Caco-2 (cell line): ENCODE results near the gene FAAP100. TPM values are rescaled to one million over a fixed set of nuclear protein-coding genes. Genes with fewer than 3 reads are reported as not detected.

ENCODE experiments used
- BruUV-seq: library from RNA; stranded (reverse); fragments of 400-500 nt; replicated peaks from 2 replicates; lab custom pipeline; 2021; lab: Mats Ljungman, UMichigan
- CTCF ChIA-PET: fragments of 300-600 bp; sonication (Branson Sonifier 250); formaldehyde crosslinking; loops from one replicate; lab custom pipeline; 2022; ENCODE audit warnings: antibody characterized with exemption; lab: Charles Lee
- POLR2A ChIA-PET: fragments of 300-600 bp; sonication (Branson Sonifier 250); formaldehyde crosslinking; loops from one replicate; lab custom pipeline; 2022; ENCODE audit warnings: antibody characterized with exemption; lab: Charles Lee
- DNase-seq, 2 experiments: peaks; one replicate each; pipeline versions ENCODE4 v3.0.0 to v3.0.0-alpha.2; 2020 to 2022
- H3K27me3 ChIP-seq: replicated peaks from 2 replicates; pipeline ENCODE4 v1.6.0; 2011; ENCODE audit warnings: low read length; ENCODE audit not compliant: control insufficient read depth, insufficient read depth
- H3K36me3 ChIP-seq: 2 replicates; pipeline ENCODE4 v1.5.1; 2011; ENCODE audit warnings: low read length; ENCODE audit not compliant: control insufficient read depth, insufficient read depth
- H3K4me1 ChIP-seq: fragments of 250-450 bp; sonication (Bioruptor Pico); 2 replicates; pipeline ENCODE4 v1.5.1; 2020; ENCODE audit warnings: mild to moderate bottlenecking
- H3K4me3 ChIP-seq: 2 replicates; pipeline ENCODE4 v1.5.1; 2011; ENCODE audit warnings: low read depth, mild to moderate bottlenecking, control low read depth, low read length
- H3K9me3 ChIP-seq: fragments of 250-450 bp; sonication (Bioruptor Pico); 2 replicates; pipeline ENCODE4 v1.5.1; 2020; ENCODE audit warnings: mild to moderate bottlenecking, moderate library complexity
- H3K27ac Mint-ChIP-seq: one replicate; pipeline ENCODE4 v1.8.0; 2022; ENCODE audit warnings: mixed read lengths; ENCODE audit not compliant: unreplicated experiment
- H3K27me3 Mint-ChIP-seq: one replicate; pipeline ENCODE4 v1.8.0; 2022; ENCODE audit warnings: mixed read lengths; ENCODE audit not compliant: insufficient read depth, unreplicated experiment
- H3K36me3 Mint-ChIP-seq: one replicate; pipeline ENCODE4 v1.8.0; 2022; ENCODE audit warnings: mild to moderate bottlenecking, mixed read lengths; ENCODE audit not compliant: insufficient read depth, unreplicated experiment
- H3K4me1 Mint-ChIP-seq: one replicate; pipeline ENCODE4 v1.8.0; 2022; ENCODE audit warnings: low read depth, mixed read lengths; ENCODE audit not compliant: unreplicated experiment
- H3K4me3 Mint-ChIP-seq: one replicate; pipeline ENCODE4 v1.8.0; 2022; ENCODE audit warnings: mild to moderate bottlenecking, moderate library complexity, mixed read lengths; ENCODE audit not compliant: unreplicated experiment
- H3K9me3 Mint-ChIP-seq: one replicate; pipeline ENCODE4 v1.8.0; 2022; ENCODE audit warnings: mixed read lengths; ENCODE audit not compliant: unreplicated experiment
- intact Hi-C: fragments of 100-400 bp; cut with micrococcal nuclease; formaldehyde crosslinking; loops from one replicate; pipeline ENCODE4 v1.10.0; 2022; ENCODE audit not compliant: unreplicated experiment
- total RNA-seq: library from RNA; stranded (reverse); gene quantifications from 2 replicates; pipeline ENCODE4 v1.2.3, GENCODE V29; 2022
- TF ChIP-seq, protein P1 (sequence below), 2 experiments: fragments of 200-600 bp in 1 of 2; IDR thresholded peaks; 1 replicate in 1 of 2; 2 replicates in 1 of 2; pipeline versions ENCODE4 v1.5.1 to v1.8.0; 2011 to 2022; ENCODE audit warnings: antibody characterized with exemption in 1 of 2, control low read depth in 1 of 2, inconsistent platforms in 1 of 2, low read depth in 1 of 2, low read length in 1 of 2, mild to moderate bottlenecking in 1 of 2, moderate library complexity in 1 of 2; ENCODE audit not compliant: insufficient read depth in 1 of 2, severe bottlenecking in 1 of 2, unreplicated experiment in 1 of 2

Gene FAAP100
- total RNA-seq, 1 experiment from 2014 or later = 38.5 TPM

DNA sequence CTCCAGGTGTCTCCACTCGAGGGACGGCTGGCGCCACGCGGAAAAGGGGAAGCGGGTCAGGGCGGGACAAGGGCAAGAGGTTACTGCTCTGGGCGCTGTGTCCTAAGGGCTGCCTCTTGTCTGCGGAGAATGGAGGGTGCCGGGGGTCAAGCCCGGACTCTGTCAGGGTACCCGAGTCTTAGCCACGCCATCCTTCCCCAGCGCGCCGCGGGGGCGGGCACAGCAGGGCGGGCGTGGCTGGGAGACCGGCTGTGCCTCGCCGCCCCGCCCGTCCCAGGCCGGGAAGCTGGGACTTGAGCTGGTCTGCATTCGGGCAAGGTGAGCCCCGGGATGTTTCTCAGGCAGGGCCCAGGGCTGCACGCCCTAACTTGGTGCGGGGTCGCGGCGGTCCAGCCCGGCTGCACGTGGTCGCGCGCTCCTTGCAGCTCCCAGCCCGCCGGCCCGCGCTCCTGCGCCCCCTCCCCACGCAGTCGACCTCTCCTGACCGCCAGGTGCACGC, 33.3 kb downstream of the FAAP100 start:
- H3K36me3 ChIP-seq = peaks cover 5% of the 10 kb centered on the region; the same call in 1 of the 2 replicates
- intact Hi-C loops = loop anchor here (1.0 to 10.0 kb wide), 3 partner anchors 34 to 124 kb away; partner anchors contain the start of gene BAHCC1
- peak overlapping the region; percentile 74 for H3K4me3 ChIP-seq
- H3K27me3 ChIP-seq = no peaks in the 10 kb centered on the region
- BruUV-seq = no TSS peak
- H3K36me3 Mint-ChIP-seq = peaks cover 39% of the 10 kb centered on the region
- peaks cover 33% of the 10 kb centered on the region for H3K4me1 ChIP-seq
- no peaks in the 10 kb centered on the region for H3K9me3 Mint-ChIP-seq
- no peaks in the 10 kb centered on the region for H3K9me3 ChIP-seq
- ChIA-PET CTCF (interaction anchor here (0.5 to 1.6 kb wide), 13 partner anchors 15 to 296 kb away, joined by 3 to 7 read pairs (median 4); partner anchors contain the start of genes BAHCC1 and CEP131), POLR2A (interaction anchor here (0.7 to 1.8 kb wide), 4 partner anchors 8 to 226 kb away, joined by 4 to 6 read pairs (median 4); no protein-coding TSS in a partner anchor)
- peak; percentile 67 to 73 for DNase-seq
- TF ChIP-seq, protein P1, sequence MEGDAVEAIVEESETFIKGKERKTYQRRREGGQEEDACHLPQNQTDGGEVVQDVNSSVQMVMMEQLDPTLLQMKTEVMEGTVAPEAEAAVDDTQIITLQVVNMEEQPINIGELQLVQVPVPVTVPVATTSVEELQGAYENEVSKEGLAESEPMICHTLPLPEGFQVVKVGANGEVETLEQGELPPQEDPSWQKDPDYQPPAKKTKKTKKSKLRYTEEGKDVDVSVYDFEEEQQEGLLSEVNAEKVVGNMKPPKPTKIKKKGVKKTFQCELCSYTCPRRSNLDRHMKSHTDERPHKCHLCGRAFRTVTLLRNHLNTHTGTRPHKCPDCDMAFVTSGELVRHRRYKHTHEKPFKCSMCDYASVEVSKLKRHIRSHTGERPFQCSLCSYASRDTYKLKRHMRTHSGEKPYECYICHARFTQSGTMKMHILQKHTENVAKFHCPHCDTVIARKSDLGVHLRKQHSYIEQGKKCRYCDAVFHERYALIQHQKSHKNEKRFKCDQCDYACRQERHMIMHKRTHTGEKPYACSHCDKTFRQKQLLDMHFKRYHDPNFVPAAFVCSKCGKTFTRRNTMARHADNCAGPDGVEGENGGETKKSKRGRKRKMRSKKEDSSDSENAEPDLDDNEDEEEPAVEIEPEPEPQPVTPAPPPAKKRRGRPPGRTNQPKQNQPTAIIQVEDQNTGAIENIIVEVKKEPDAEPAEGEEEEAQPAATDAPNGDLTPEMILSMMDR (IDR thresholded peaks at IDR 0.05; ENCODE audit: insufficient read depth in 1 of 2, low read depth in 1 of 2, low read length in 1 of 2, severe bottlenecking in 1 of 2, unreplicated experiment in 1 of 2) = no peak
- H3K4me3 Mint-ChIP-seq = peak overlapping the region; percentile 77
- H3K27ac Mint-ChIP-seq = peak overlapping the region; percentile 58
- H3K27me3 Mint-ChIP-seq = no peaks in the 10 kb centered on the region
- peaks cover 20% of the 10 kb centered on the region for H3K4me1 Mint-ChIP-seq

DNA sequence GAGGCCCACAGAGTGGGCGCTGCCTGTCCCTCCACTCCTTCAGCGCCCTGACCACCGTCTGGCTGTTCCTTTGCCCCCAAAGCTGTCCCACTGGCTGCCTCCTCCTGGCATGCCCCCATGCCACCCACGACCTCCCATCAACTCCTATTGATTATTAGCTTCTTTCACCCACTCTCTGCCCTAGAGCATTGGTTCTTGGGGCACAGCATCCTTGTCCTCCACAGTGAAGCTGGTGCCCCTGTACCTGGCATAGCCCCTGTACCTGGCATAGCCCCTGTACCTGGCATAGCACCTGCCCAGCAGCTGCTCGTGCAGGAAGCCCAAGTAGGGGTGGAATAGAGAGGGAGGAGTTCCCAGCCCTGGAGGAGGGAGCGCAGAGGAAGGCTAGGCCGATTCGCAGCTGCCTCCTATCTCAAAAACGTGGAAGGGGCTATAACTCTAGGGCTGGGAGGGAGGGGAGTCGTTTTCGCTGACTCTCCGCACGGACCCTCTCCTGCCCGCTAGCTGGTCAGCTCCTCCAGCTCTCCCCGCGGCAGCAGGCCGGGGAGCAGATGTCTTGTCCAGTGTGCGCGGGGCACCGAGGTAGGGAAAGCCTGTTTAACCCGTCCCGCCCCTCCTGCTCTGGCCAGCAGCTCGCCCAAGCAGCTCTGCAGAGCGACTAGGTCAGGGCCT, 33.9 kb downstream of the FAAP100 start:
- peaks cover 33% of the 10 kb centered on the region for H3K4me1 ChIP-seq

More for the DNA sequence above, 33.9 kb downstream of the FAAP100 start:
- Histone ChIP-seq H3K4me3 (peak overlapping the region; percentile 74), H3K27me3 (no peaks in the 10 kb centered on the region), H3K9me3 (no peaks in the 10 kb centered on the region), H3K36me3 (peaks cover 5% of the 10 kb centered on the region; the same call in 1 of the 2 replicates)
- Mint-ChIP-seq H3K36me3 (peaks cover 41% of the 10 kb centered on the region), H3K27ac (peak overlapping the region; percentile 58), H3K4me3 (peak overlapping the region; percentile 77), H3K27me3 (no peaks in the 10 kb centered on the region), H3K9me3 (no peaks in the 10 kb centered on the region), H3K4me1 (peaks cover 20% of the 10 kb centered on the region)
- TF ChIP-seq, protein P1 (IDR thresholded peaks at IDR 0.05; ENCODE audit: insufficient read depth in 1 of 2, low read depth in 1 of 2, low read length in 1 of 2, severe bottlenecking in 1 of 2, unreplicated experiment in 1 of 2) = no peak
- peak in 1 of 2 experiments; percentile 76 for DNase-seq
- POLR2A ChIA-PET = interaction anchor here (1.0 to 1.8 kb wide), 3 partner anchors 7 to 15 kb away, joined by 4 to 6 read pairs (median 5); no protein-coding TSS in a partner anchor
- CTCF ChIA-PET = interaction anchor here (0.5 to 1.6 kb wide), 8 partner anchors 16 to 295 kb away, joined by 3 to 7 read pairs (median 4); partner anchors contain the start of genes BAHCC1 and CEP131
- BruUV-seq = no TSS peak
- intact Hi-C loops = loop anchor here (2.0 to 10.0 kb wide), 2 partner anchors 83 to 123 kb away; partner anchors contain the start of gene BAHCC1
